Loucy (cell line): ENCODE data around the gene C9orf50.

ENCODE experiments used
- H2AFZ ChIP-seq: fragments of 200-600 bp; sonication (generic); 2 replicates; pipeline ENCODE4 v1.6.0; 2016; ENCODE audit warnings: antibody characterized with exemption, mild to moderate bottlenecking, low read length, moderate library complexity
- H3F3A ChIP-seq: fragments of 200-600 bp; 2 replicates; pipeline ENCODE4 v1.6.0; 2016; ENCODE audit warnings: antibody characterized with exemption, low read depth, mild to moderate bottlenecking
- H3K27me3 ChIP-seq: fragments of 200-600 bp; sonication (generic); 2 replicates; pipeline ENCODE4 v1.6.1; 2014; ENCODE audit warnings: low read length, mild to moderate bottlenecking; ENCODE audit not compliant: insufficient read depth, poor library complexity, severe bottlenecking
- H3K36me3 ChIP-seq: fragments of 200-600 bp; sonication (generic); 2 replicates; pipeline ENCODE4 v1.6.1; 2016; ENCODE audit warnings: low read length; ENCODE audit not compliant: insufficient read depth
- H3K4me1 ChIP-seq: fragments of 200-600 bp; sonication (generic); 2 replicates; pipeline ENCODE4 v1.5.1; 2014; ENCODE audit warnings: low read length, mild to moderate bottlenecking; ENCODE audit not compliant: insufficient read depth, poor library complexity, severe bottlenecking
- H3K4me2 ChIP-seq: fragments of 200-600 bp; sonication (generic); 2 replicates; pipeline ENCODE4 v1.6.0; 2014; ENCODE audit warnings: antibody characterized with exemption, low read length, low read depth, mild to moderate bottlenecking; ENCODE audit not compliant: poor library complexity, severe bottlenecking
- H3K4me3 ChIP-seq: fragments of 200-600 bp; sonication (generic); 2 replicates; pipeline ENCODE4 v1.5.1; 2014; ENCODE audit warnings: low read length, mild to moderate bottlenecking, mixed read lengths; ENCODE audit not compliant: poor library complexity, severe bottlenecking
- H3K79me2 ChIP-seq: fragments of 200-600 bp; sonication (generic); 2 replicates; pipeline ENCODE4 v1.6.1; 2014; ENCODE audit warnings: low read length; ENCODE audit not compliant: insufficient read depth
- H3K9ac ChIP-seq: fragments of 200-600 bp; sonication (generic); 2 replicates; pipeline ENCODE4 v1.6.0; 2014; ENCODE audit warnings: mild to moderate bottlenecking, low read depth, low read length, moderate library complexity; ENCODE audit not compliant: poor library complexity, severe bottlenecking
- H3K9me2 ChIP-seq: fragments of 200-600 bp; sonication (generic); replicated peaks from 2 replicates; pipeline ENCODE4 v1.6.1; 2016; ENCODE audit warnings: low read depth, low read length, mixed read lengths
- H3K9me3 ChIP-seq: fragments of 200-600 bp; sonication (generic); 2 replicates; pipeline ENCODE4 v1.6.1; 2014; ENCODE audit warnings: mild to moderate bottlenecking, antibody characterized with exemption, low read length, low read depth; ENCODE audit not compliant: insufficient read depth
- H4K20me1 ChIP-seq: fragments of 200-600 bp; sonication (generic); 2 replicates; pipeline ENCODE4 v1.6.0; 2014; ENCODE audit warnings: antibody characterized with exemption, low read length, mild to moderate bottlenecking; ENCODE audit not compliant: insufficient read depth, poor library complexity, severe bottlenecking
- EZH2phosphoT487 ChIP-seq: fragments of 200-600 bp; IDR thresholded peaks from 2 replicates; pipeline ENCODE4 v1.6.1; 2018; ENCODE audit warnings: antibody characterized with exemption, mild to moderate bottlenecking, moderate library complexity, borderline replicate concordance
- TF ChIP-seq, protein P1 (sequence below): fragments of 200-600 bp; sonication (generic); conservative IDR thresholded peaks from 2 replicates; pipeline ENCODE4 v1.5.1; 2014; ENCODE audit warnings: mild to moderate bottlenecking, antibody characterized with exemption, low read length

Gene C9orf50

DNA sequence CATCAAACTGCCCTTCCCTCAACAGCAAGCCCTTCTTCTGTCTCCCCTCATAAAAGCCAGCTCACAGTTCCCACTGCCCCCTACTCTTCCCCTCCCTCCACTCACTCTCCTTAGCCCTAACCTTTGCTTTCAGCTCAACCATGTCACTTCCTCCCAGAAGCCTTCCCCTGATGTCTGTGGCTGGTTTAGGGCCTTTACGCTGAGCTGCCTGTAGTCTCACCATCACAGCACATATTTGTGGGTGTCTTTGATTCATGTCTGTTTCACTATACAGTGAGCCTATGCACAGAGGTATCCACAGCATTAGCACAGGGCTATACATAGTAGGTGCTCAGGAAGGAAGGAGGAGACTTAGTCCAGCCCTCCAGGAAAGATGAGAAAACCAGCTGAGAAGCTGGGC lies 34.7 kb downstream of the C9orf50 start:
- no peaks in the 10 kb centered on the region for H3K27me3 ChIP-seq
- no peaks in the 10 kb centered on the region for H4K20me1 ChIP-seq
- no peak overlapping the region for H3K9ac ChIP-seq
- peaks cover 15% of the 10 kb centered on the region for H3K4me1 ChIP-seq
- no peak overlapping the region for H3K4me2 ChIP-seq
- no peaks in the 10 kb centered on the region for H3K9me2 ChIP-seq
- H3K79me2 ChIP-seq: no peaks in the 10 kb centered on the region
- H2AFZ ChIP-seq: no peak overlapping the region
- no peak for TF ChIP-seq EZH2phosphoT487
- TF ChIP-seq, protein P1, sequence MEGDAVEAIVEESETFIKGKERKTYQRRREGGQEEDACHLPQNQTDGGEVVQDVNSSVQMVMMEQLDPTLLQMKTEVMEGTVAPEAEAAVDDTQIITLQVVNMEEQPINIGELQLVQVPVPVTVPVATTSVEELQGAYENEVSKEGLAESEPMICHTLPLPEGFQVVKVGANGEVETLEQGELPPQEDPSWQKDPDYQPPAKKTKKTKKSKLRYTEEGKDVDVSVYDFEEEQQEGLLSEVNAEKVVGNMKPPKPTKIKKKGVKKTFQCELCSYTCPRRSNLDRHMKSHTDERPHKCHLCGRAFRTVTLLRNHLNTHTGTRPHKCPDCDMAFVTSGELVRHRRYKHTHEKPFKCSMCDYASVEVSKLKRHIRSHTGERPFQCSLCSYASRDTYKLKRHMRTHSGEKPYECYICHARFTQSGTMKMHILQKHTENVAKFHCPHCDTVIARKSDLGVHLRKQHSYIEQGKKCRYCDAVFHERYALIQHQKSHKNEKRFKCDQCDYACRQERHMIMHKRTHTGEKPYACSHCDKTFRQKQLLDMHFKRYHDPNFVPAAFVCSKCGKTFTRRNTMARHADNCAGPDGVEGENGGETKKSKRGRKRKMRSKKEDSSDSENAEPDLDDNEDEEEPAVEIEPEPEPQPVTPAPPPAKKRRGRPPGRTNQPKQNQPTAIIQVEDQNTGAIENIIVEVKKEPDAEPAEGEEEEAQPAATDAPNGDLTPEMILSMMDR: no peak
- H3K36me3 ChIP-seq: no peaks in the 10 kb centered on the region
- no peak overlapping the region for H3K4me3 ChIP-seq
- no peaks in the 10 kb centered on the region for H3F3A ChIP-seq
- no peaks in the 10 kb centered on the region for H3K9me3 ChIP-seq

DNA sequence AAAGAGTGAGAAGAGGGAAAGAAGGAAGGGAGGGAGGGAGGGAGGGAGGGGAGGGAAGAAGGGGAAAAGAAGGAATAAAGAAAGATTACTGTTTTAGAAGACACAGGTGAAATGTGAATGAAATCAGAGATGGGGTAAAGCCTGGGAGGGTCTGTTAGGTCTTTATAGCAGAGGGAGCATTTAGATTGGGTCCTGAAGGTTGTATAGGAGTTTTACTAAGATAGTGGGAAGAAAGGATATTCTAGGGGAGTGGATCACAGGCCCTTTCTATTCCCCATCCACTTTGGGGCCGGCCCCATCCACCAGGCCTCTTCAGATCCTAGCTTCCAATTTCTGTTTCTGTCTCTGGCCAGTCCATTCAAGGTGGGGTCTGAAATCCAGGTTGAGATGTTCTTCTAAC lies 35.5 kb downstream of the C9orf50 start:
- no peak overlapping the region for H3K9ac ChIP-seq
- peaks cover 19% of the 10 kb centered on the region for H3K4me1 ChIP-seq
- H3K36me3 ChIP-seq: no peaks in the 10 kb centered on the region
- H4K20me1 ChIP-seq: no peaks in the 10 kb centered on the region
- no peak overlapping the region for H3K4me2 ChIP-seq
- H3K9me2 ChIP-seq: no peaks in the 10 kb centered on the region
- H3K9me3 ChIP-seq: no peaks in the 10 kb centered on the region
- no peaks in the 10 kb centered on the region for H3F3A ChIP-seq
- H3K79me2 ChIP-seq: no peaks in the 10 kb centered on the region
- H2AFZ ChIP-seq: no peak overlapping the region
- no peak overlapping the region for H3K4me3 ChIP-seq
- TF ChIP-seq EZH2phosphoT487: no peak
- TF ChIP-seq, protein P1: no peak
- H3K27me3 ChIP-seq: no peaks in the 10 kb centered on the region

DNA sequence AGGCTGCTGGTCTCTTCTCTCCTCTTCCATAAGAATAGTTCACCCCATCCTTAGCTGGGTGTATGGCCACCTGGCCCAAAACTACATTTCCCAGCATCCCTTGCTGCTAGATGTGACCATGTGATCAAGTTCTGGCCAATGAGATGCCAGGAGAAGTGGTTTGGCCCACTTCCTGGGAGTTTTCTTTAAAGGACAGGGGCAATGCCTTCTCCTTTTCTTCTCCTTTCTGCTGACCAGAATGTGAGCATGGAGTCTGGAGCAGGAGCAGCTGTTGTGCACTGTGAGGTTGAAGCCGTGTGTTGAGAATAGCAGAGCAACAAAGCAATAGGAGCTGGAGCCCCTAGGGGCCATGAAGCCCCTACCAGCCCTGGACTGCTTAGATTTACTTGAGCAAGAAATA lies 36.8 kb downstream of the C9orf50 start:
- H3K27me3 ChIP-seq: no peaks in the 10 kb centered on the region
- peak overlapping the region; percentile 41 for H3K4me2 ChIP-seq

More for the DNA sequence above, 36.8 kb downstream of the C9orf50 start:
- no peak overlapping the region for H3K9ac ChIP-seq
- no peaks in the 10 kb centered on the region for H3K79me2 ChIP-seq
- H3K9me3 ChIP-seq: no peaks in the 10 kb centered on the region
- no peaks in the 10 kb centered on the region for H3F3A ChIP-seq
- H3K9me2 ChIP-seq: no peaks in the 10 kb centered on the region
- peak overlapping the region; percentile 23 for H3K4me3 ChIP-seq
- H4K20me1 ChIP-seq: no peaks in the 10 kb centered on the region
- no peak for TF ChIP-seq EZH2phosphoT487
- TF ChIP-seq, protein P1: no peak
- peaks cover 28% of the 10 kb centered on the region for H3K4me1 ChIP-seq
- H2AFZ ChIP-seq: 0 out of 2 replicates have a peak overlapping the region, but pooled peaks have one; percentile 50
- no peaks in the 10 kb centered on the region for H3K36me3 ChIP-seq
